GM19395 (cell line): ENCODE results near the gene CD34.
"Not testable (repeated sequence)": the region's sequence is repeated elsewhere in the genome, so short reads cannot be mapped to it uniquely, and the experiment has no call there.

ENCODE experiments used
- ATAC-seq: cut with Tn5 transposase; IDR thresholded peaks from one replicate; pipeline ENCODE4 v1.9.1; 2021; ENCODE audit warnings: mild to moderate bottlenecking, moderate library complexity; ENCODE audit not compliant: unreplicated experiment

Gene CD34, protein sequence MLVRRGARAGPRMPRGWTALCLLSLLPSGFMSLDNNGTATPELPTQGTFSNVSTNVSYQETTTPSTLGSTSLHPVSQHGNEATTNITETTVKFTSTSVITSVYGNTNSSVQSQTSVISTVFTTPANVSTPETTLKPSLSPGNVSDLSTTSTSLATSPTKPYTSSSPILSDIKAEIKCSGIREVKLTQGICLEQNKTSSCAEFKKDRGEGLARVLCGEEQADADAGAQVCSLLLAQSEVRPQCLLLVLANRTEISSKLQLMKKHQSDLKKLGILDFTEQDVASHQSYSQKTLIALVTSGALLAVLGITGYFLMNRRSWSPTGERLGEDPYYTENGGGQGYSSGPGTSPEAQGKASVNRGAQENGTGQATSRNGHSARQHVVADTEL

DNA sequence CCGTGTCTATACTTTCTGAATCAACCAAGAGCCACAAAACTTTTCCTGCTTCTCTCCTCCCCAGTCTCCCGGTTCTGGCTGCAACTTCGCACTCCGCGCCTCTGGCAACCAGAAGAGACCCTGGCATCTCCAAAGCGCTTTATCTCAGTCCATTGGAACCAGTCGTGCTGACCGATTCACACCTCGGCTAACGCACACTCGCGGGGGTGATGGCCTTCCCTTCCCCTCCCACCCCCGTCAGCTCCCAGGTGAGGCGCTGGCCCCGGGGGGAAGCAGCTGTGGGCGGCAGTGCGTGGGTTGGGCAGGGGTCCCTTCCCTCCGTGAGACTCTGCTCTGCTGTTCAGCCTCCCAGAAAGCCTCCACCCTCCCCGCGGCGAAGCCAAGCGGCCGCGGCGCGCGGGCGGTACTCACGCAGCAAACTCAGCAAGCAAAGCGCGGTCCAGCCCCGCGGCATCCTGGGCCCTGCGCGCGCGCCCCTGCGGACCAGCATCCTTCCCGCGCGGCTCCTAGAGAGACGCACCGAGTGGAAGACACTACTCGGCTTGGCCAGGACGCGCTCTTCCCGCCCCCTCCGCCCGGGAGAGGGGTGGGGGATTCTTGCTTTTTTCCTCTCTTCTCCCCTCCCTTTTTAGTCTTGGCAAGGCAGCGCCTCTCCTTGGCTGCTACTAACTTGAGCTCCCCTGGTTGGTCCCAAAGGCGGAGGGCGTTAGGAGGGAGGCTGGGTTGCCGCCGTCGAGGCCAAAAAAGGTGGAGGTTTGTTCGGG, at the start of gene CD34:
Gene CD34, minus strand, starts transcription at position 535 of the 764 bp plus-strand sequence. Its CDS starts 45 bp downstream, at position 490.
- no peak for ATAC-seq

DNA sequence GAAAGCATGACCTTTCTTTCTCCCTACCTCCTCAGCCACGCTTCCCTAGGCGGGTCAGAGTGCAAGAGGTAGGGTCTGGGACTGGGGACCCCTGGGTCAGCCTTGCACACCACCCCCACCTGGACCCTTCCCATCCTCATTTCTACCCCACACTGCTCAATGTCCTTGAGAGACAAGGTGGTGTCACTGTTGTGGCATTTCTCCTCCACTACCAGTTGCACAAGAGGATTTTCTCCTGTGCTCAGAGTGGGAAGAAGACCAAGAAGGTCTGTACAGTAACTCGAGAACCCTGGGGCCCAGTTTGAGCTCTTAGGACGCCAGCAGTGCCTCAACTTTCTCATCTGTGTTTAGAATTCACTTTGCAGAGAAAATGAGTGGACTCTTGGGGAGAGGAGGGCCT, 49.4 kb upstream of the CD34 start:
- ATAC-seq = no peak

DNA sequence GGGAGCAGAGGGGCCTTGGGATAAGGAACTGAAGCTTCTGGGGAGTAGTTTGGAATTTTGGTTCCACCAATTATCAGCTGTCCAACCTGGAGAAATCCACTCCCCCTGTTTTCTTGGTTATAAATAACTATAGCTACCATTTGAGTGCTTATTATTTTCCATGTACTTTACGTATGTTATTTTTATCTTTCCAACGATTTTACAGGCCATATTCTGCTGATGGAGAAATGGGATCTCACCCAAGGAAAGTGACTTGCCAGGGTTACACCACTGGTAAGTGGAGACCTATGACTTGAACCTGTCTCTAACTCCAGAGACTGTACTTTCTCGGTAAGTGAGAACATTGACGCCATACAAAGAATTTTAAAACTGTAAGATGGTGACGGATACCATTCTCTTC, 49.0 kb upstream of the CD34 start:
- no peak for ATAC-seq

DNA sequence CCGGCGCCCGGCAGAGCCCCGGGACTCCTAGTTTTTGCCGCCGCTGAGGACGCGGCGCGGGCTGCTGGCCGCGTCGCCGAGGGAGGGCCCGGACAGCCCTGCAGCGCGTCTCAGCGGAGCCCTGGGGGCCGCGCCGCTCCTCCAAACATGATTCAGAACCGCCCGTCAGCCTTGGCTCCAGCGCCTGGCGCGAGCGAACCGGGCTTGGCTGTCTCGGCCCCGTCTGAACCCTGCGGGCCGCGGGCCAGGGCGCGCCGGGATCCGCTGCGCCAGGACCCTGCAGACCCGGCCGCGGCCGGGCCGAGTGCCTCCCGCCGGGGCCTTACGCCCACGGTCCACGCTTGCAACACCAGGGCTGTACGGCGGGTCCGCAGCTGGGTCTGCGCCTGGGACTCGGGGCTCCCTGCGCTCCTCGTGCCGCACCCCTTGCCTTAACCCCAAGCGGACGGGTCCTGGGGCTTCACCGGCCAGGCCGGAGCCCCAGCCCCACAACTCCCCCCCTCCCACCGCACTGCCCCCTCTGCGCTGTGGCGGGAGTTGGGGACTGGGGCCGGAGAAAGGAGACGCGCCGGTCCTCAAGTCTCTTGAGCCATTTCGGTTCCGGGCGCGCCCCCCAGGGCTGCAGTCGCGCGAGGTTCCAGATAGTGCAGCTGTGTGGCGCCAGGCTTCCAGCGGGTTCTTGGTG, 48.4 kb upstream of the CD34 start:
- no peak for ATAC-seq

DNA sequence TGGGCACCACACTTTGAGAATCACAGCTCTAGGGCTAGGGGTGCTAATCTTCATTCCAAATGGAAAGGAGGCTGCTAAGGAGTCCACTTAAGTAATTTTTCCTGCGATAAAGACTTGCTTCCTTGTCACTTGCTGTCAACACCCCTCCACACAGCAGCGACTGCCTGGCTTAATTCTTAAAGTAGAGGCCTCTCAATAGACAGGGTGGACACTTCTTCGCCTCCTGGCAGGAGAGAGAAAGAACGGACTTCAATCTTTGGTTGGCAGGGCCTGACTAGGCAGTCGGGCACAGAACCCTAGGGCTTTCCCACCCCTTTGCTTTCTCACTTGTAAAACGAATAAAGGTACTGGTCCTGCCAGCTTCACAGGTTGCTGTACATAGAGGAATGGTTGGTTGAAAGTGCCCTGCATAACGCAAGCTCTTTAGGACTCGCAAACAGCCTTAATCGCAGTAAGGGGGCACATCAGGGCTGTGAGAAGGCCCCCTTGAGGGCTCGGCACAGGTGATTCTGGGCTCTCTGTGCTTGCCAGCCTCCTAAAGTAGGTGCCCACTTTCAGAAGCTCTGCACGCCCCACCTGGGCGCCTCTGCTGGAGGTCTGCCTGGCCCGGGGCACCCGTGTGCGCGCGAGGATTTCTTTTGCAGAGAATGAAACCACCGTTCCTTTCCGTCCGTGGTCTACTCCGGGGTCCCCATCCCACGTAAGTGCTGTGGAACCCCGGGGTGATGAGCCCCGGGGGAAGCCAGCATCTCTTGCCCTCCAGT, 47.6 kb upstream of the CD34 start:
- no peak for ATAC-seq

DNA sequence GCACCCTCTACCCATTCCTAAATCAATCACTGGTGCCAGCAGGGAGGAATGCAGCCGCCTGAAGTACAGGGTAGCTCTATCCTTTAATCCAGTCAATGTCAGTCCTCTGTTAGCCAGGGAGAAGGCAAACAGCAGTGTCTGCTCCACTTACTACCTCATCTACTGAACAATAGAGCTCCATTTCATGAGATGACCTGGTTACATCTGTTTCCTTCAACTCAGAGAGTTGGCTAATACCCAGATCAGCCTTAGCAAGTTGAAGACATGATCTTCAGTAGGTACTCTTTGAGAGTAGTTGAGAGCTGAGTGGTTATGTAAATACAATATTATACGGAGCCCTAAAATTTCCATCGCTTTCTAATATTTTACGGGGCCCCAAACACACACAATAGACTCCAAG, 46.1 kb upstream of the CD34 start:
- no peak for ATAC-seq

DNA sequence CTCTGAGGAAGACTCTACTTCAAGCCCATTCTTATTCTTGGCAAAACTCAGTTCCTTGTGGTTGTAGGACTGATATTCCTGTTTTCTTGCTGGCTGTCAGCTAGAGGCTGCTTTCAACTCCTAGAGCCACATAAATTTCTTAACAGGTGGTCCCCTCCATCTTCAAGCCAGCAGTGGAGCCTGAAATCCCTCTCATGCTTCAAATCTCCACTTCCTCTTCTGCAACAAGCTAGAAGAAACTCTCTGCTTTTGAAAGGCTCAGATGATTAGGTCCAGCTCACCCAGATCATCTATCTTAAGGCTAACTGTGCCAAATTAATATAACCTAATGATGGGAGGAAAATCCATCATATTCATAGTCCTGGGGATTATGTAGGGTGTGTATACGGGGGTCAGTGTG, 43.2 kb upstream of the CD34 start:
- no peak for ATAC-seq

DNA sequence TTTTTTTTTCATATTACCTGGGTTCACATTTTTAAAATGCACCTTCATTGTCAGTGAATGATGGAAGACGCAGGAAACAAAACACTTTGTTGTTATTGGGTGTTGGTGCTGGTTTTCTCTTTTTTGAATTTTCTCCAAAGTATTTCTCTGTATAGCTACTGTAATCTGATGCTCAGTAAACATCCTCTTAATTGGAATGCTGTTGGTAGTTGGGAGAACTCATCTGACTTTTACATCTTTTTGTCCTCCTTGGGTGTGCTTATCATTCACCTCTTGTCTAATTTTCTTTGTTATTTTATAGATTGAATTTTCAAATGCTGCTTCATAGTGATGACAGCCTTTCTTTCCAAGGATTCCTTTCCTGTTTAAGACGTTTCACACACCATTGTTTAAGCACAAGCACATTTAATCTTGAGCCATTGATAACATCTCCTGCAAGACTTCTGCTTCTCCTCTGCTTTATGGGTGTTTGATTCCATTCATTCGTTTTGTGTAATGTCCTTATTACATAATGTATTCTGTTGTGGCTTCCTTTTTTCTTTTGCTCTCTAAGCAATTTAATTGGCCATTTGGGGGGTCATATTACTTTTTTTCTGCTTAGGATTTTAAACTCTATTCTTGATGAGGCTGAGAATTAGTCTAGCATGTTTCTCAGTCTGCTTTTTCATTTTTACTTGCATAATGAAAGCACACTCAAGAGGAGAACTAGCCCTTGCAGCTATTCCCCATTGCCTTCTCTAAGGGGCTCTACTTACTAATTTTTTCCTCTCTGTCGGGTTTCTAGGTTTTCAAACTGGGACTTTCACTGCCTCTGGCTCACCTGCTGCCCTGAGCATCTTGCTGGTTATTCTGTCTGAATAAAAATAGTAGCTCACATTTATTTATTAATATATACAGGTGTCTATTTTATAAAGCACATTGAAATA, 42.0 kb upstream of the CD34 start:
- ATAC-seq = no peak

DNA sequence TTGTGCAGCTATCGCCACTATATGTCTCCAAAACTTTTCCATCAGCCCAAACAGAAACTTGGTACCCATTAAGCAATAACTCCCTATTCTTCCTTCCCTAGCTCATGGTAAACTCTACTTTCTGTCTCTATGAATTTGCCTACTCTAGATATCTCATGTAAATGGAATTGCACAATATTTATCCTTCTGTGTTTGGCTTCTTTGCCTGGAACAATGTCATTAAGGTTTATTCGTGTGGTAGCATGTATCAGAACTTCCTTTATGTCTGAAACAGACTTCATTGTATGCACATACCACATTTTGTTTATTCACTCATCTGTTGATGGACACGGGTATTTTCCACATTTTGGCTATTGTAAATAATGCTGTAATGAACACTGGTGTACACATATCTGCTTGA, 40.7 kb upstream of the CD34 start:
- no peak for ATAC-seq

DNA sequence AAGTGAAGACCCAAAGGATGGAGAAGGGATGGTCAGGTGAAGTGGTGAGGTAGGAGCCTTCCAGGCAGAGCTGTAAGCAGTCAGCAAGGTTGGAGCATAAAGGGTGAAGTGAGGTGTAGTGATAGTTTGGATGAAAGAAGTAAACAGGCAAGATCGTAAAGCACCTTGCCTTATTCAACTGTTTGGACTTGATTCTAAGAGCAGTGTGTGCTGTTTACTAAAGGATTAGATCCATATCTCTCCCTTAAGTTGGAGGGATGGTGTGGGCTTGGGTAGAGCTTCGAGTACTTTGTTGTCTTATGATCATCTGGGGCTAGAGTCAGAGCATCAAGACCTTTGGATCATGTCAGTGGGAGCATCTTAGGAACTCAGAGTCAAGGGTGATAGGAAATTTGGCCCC, 39.8 kb upstream of the CD34 start:
- no peak for ATAC-seq

DNA sequence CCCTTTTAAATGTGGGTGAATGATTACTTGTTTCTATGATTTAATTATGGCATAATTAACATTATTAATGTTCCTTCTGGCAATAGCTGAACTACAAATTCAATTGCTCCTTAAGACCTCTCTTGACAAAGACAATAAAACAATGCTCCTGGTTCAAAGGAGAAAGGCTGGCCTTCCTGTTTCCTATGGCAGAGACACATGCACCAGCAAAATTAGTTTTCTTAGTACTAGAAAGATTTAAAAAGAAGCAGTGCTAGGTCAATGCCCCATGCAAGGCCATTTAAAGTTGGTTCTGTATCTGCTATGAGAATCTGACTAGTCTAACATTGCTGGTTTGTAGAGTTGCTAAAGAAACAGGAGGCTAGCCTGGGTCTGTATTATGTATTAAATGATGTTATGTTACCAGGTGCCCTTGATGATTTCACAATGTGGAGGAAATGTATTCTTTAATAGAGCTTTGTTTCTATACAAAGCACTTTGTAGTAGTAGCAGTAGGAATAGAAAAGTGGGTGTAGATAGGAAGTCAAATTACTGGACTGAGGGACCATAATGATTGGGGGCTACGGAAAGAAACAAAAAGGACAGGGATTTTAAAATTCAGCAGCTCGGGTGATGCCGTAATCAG, 38.8 kb upstream of the CD34 start:
- no peak for ATAC-seq

DNA sequence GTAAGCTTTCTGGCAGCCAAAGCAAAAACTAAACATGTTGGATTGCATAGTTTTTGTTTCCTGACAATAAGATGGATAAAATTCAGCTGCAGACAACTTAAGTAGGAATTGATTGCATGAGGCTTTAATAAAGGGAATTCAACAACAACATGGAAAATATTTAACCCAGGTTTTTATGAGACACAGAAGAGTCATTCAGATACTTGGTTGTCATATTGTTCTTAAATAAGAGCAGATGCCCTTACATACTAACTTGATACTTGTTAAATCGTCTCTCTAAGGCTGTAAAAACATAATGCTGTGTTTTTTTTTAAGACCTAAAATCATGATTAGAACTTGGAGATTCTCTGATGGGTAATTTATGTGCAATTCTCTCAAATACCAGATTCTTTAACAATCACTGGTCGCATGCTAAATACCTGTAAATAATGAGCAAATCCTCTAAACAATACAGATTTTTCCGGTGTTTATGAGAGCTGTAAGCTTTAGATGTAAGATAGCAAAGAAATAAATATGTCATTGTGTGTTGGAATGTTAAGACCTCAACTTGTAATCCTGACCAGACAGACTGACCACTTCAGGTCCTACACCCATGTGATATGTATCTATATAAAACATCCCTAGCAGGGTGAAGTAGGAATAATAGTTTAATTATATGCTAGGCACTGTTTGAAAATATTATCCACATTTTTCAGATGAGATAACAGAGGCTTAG, 37.8 kb upstream of the CD34 start:
- ATAC-seq = no peak

DNA sequence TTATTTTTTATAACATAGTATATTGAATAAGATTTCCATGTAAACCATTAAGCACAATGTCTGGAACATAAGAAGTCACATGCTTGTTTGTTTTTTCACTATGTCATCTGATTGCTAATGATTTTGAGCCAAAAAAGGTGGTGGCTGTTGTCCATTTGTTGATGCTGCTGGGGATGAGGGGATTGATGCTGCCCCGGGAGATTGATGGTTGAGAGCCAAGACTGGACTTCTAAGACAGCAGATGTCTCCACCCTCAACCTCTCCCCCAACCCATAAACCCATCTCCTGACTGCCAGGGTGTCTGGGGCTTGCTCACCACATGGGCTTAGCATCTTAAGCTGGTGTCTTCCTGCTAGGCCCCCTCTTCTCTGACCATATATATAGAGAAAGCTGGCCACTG, 35.8 kb upstream of the CD34 start:
- ATAC-seq = no peak

DNA sequence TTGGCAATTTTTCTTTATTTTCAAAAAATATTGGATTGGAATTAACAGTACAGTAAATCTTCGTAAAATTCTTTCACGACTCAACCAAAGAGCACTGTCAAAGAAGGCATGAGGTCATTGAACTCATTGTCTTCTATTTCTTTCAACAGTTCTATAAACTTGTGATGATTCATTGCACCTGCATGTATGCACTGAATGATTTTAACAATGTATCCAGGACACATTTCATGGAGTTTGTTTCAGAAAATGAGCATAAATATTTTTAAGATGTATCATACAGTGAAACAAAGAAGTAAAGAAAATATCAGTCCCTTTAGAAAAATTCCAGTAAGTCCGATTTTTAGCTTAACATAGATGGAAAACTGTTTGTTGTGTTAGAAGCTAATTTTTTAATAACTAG, 33.6 kb upstream of the CD34 start:
- ATAC-seq = no peak

DNA sequence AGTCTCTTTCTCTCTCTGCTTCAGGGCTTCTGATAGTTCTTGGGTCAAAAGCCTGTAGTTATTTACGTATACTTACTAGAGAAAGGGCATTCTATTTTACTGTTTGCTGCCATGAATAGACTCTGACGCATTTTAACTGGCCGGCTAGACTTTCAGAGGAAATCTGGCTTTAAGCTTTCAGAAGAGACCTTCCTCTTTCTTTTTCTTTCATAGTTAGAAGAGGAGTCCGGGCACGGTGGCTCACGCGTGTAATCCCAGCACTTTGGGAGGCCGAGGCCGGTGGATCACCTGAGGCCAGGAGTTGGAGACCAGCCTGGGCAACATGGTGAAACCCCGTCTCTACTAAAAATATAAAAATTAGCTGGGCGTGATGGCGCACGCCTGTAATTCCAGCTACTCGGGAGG, 31.4 kb upstream of the CD34 start:
- not testable (repeated sequence) for ATAC-seq

DNA sequence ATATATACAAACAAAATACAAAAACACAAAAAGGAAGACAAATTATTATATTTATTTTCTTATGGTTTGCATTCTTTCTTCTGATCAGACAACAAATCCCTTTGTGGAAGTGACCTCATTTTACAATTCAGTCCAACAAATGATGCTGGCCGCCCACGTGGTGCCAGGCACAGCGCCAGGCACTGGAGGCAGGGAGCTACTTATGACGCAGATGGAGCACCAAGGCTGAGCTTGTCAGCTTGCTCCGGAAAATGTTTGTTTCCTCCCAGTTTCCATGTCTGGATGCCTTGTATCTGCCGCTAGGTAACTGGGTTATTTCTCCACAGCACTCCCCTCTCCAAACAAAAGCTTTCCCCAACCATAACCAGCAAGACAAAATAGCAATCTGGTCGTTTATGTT, 30.7 kb upstream of the CD34 start:
- no peak for ATAC-seq

DNA sequence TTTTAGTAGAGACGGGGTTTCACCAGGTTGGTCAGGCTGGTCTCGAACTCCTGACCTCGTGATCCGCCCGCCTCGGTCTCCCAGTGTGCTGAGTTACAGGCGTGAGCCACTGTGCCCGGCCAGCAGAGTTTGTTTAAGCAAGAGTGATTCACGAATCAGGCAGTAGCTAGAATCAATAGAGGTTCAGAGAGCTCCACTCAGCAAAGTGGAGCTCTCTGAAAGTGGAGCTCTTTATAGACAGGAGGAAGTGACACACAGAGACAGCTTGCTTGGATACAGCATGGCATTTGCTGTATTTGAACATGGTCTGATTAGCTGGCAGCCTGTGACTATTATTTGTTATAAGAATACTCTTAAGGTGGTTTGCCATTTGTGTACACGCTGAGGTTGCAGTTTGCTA, 27.1 kb upstream of the CD34 start:
- ATAC-seq = no peak

DNA sequence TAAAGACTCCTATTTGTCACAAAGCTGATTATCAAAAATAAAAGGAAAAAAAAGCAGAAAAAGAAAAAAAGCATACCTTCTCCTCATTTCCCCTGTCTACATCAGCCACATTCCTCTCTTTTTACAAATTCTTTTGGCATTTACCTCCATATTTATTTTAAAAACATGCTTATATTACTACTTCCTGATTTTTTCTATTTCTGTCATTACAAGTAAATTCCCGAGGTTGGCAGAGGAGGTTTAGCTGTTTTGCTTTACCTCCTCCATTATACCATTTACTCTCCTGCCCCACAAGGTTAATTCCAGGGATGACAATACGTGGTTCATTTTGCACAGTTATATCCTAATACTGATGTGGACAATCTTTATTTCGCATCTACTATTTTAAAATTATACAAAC, 26.3 kb upstream of the CD34 start:
- ATAC-seq = no peak

DNA sequence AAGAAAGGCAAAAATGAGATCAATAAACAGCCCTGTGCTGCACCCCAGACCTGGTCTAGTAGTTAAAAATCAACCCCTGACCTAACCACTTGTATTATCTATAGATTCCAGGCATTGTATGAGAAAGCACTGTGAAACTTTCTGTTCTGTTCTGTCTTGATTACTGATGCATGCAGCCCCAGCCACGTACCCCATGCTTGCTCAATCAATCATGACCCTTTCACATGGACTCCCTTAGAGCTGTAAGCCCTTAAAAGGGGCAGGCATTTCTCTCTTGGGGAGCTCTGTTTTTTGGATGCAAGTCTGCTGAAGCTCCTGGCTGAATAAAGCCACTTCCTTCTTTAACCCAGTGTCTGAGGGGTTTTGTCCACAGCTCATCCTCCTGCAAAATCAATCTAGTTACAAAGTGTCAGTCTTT, 24.2 kb upstream of the CD34 start:
- peak; percentile 99 for ATAC-seq
